Lower lobe of right lung (tissue), 2 donors: ENCODE data around the gene DVL1. TPM values are rescaled to one million over a fixed set of nuclear protein-coding genes. Genes with fewer than 3 reads are reported as not detected.
A peak's percentile ranks its signal among the peaks of the same experiment; 100 is the strongest.

ENCODE experiments used
- ATAC-seq, 2 donors: fragments of 200-7000 bp; cut with Tn5 transposase; one replicate each; pipeline ENCODE4 v1.9.1; 2020 to 2022; ENCODE audit warnings: mild to moderate bottlenecking in 2 of 2, moderate library complexity in 2 of 2
- DNase-seq: peaks from one replicate; pipeline ENCODE4 v3.0.0-alpha.2; 2020
- H3K27ac ChIP-seq: fragments of 200-600 bp; one replicate; pipeline ENCODE4 v1.8.0; 2022
- H3K27me3 ChIP-seq: fragments of 200-600 bp; one replicate; pipeline ENCODE4 v1.8.0; 2022; ENCODE audit warnings: low read depth
- H3K36me3 ChIP-seq: fragments of 200-600 bp; one replicate; pipeline ENCODE4 v1.8.0; 2022; ENCODE audit warnings: mild to moderate bottlenecking
- H3K4me1 ChIP-seq: fragments of 200-600 bp; one replicate; pipeline ENCODE4 v1.8.0; 2022
- H3K4me3 ChIP-seq: fragments of 200-600 bp; one replicate; pipeline ENCODE4 v1.8.0; 2022; ENCODE audit warnings: mild to moderate bottlenecking
- H3K9me3 ChIP-seq: fragments of 200-600 bp; one replicate; pipeline ENCODE4 v1.8.0; 2022
- intact Hi-C: fragments of 100-400 bp; cut with DNase I; formaldehyde crosslinking; loops from one replicate; pipeline ENCODE4 v1.11.0; 2022
- total RNA-seq: library from RNA; stranded (reverse); fragmentation: NEBNext Ultra II Directional; extraction: Animal tissue kit (Norgen Biotek cat#: 25700); gene quantifications from one replicate; pipeline ENCODE4 v1.2.1, GENCODE V29; 2021
- TF ChIP-seq, protein P1 (sequence below): fragments of 200-600 bp; IDR thresholded peaks from one replicate; pipeline ENCODE4 v1.8.0; 2022; ENCODE audit warnings: antibody characterized with exemption, mild to moderate bottlenecking
- donor health status: DM: no; HTN: yes; CAD: no; lungs with severe emphysema.

Gene DVL1
- total RNA-seq, 1 donor from 2014 or later = 60.4 TPM

DNA sequence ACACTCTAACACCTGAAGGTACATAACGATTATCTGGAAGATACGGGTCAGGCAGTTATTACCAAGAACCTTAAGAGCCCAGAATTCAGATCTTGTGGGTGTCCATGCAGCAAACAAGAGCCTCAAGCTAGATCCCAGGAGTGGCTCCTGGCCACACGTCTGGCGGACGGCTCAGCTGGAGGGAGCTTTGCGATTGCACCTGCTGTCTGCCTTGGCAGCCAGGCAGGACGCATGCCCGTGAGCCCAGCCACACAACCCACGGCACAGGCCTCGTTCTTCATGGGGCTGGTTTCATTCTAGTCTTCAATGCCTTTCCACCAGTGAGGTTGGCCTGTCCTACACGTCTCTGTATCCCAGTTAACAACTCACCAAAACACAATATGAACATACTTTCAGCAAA lies 44.2 kb upstream of the DVL1 start:
- H3K4me3 ChIP-seq = no peak overlapping the region
- H3K4me1 ChIP-seq = peaks cover 21% of the 10 kb centered on the region
- H3K9me3 ChIP-seq = no peaks in the 10 kb centered on the region
- ATAC-seq = no peak
- peaks cover 99% of the 10 kb centered on the region for H3K36me3 ChIP-seq
- intact Hi-C loops = no loop called here
- TF ChIP-seq, protein P1, sequence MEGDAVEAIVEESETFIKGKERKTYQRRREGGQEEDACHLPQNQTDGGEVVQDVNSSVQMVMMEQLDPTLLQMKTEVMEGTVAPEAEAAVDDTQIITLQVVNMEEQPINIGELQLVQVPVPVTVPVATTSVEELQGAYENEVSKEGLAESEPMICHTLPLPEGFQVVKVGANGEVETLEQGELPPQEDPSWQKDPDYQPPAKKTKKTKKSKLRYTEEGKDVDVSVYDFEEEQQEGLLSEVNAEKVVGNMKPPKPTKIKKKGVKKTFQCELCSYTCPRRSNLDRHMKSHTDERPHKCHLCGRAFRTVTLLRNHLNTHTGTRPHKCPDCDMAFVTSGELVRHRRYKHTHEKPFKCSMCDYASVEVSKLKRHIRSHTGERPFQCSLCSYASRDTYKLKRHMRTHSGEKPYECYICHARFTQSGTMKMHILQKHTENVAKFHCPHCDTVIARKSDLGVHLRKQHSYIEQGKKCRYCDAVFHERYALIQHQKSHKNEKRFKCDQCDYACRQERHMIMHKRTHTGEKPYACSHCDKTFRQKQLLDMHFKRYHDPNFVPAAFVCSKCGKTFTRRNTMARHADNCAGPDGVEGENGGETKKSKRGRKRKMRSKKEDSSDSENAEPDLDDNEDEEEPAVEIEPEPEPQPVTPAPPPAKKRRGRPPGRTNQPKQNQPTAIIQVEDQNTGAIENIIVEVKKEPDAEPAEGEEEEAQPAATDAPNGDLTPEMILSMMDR = no peak
- no peaks in the 10 kb centered on the region for H3K27me3 ChIP-seq
- DNase-seq = no peak
- no peak overlapping the region for H3K27ac ChIP-seq

DNA sequence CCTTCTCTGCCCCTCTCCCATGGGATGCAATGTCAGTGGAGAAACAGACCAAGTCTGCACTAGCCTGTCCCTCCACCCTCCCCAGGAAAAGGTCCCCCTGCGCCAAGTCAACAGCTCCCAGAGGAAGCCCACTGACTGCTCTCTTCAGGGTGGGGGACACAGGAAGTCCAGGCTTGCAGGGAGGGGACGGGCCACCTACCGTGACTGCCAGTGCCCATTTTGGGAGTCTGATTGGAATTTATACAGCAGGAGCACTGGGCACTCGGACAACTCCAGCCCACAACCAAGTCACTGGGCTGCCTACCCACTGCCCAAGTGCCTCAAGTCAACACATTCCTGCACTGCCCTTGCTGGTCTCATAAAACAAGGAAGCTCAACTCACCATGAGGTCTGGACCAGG lies 43.8 kb upstream of the DVL1 start:
- Histone ChIP-seq H3K4me3 (no peak overlapping the region), H3K27me3 (no peaks in the 10 kb centered on the region), H3K36me3 (peaks cover 100% of the 10 kb centered on the region), H3K9me3 (no peaks in the 10 kb centered on the region), H3K4me1 (peaks cover 17% of the 10 kb centered on the region), H3K27ac (no peak overlapping the region)
- DNase-seq (no peak), ATAC-seq (no peak)
- intact Hi-C loops = no loop called here
- TF ChIP-seq, protein P1 = no peak

DNA sequence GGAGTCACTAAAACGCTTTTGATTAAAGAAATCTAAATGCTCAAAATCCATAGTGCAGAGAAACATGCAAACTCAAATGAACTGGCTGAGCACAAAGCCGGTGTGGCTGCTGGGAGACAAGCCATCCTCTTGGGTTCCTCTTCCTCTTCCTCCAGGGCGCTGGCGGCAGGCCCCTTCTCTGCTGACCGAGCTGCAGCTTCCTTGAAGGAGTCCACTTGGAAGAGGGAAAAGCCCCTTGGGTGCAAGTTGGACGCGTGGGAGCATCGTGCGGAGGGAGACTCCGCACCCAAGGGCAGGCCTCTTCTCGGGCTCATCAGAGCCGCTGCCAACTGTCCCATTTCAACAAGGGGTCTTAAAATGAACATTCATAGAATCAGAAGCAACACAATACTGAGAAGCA lies 42.0 kb upstream of the DVL1 start:
- no peak overlapping the region for H3K27ac ChIP-seq
- intact Hi-C loops = no loop called here
- peaks cover 100% of the 10 kb centered on the region for H3K36me3 ChIP-seq
- no peaks in the 10 kb centered on the region for H3K9me3 ChIP-seq
- peaks cover 9% of the 10 kb centered on the region for H3K4me1 ChIP-seq
- peak overlapping the region; percentile 3 for H3K4me3 ChIP-seq
- TF ChIP-seq, protein P1 = no peak
- ATAC-seq (no peak), DNase-seq (peak; percentile 34)
- H3K27me3 ChIP-seq = no peaks in the 10 kb centered on the region

DNA sequence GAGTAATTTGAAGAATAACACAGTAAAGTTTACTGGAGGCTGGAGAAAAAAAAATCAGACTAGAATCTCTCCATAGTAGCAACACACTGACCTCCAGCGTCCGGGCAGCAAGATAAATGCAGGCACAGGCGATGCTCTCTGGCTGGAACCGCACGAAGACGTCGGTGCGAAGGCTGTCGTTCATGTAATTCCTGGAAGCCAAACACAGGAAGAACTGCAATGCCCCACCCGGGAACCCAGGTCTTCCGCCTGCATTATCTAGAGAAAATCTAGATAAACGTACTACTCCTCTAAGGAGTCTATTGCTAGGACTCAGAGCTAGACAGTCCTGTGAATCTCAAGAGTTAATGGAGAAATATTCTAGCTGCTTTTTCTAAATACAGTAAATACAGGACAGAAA lies 41.5 kb upstream of the DVL1 start:
- ATAC-seq (no peak), DNase-seq (peak; percentile 22)
- Histone ChIP-seq H3K4me1 (peaks cover 9% of the 10 kb centered on the region), H3K27me3 (no peaks in the 10 kb centered on the region), H3K27ac (no peak overlapping the region), H3K9me3 (no peaks in the 10 kb centered on the region), H3K4me3 (no peak overlapping the region), H3K36me3 (peaks cover 100% of the 10 kb centered on the region)
- TF ChIP-seq, protein P1 = no peak
- intact Hi-C loops = no loop called here

DNA sequence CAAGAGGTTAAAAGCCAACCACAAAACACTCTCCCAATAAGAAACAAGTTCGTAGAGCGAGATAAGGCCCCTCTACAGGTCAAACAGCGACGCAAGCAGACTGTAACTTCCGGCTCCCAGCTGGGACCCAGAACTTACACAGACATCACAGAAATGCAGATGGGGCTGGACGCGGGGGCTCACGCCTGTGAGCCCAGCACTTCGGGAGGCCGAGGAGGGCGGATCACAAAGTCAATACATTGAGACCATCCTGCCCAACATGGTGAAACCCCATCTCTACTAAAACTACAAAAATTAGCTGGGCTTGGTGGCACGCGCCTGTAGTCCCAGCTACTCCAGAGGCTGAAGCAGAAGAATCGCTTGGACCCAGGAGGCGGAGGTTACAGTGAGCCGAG lies 38.9 kb upstream of the DVL1 start:
- H3K27ac ChIP-seq = no peak overlapping the region
- H3K9me3 ChIP-seq = no peaks in the 10 kb centered on the region
- intact Hi-C loops = no loop called here
- TF ChIP-seq, protein P1 = no peak
- H3K36me3 ChIP-seq = peaks cover 83% of the 10 kb centered on the region
- H3K4me3 ChIP-seq = no peak overlapping the region
- H3K27me3 ChIP-seq = no peaks in the 10 kb centered on the region
- H3K4me1 ChIP-seq = peaks cover 9% of the 10 kb centered on the region
- no peak for ATAC-seq
- no peak for DNase-seq
